Measurements from ENCODE around the gene FLT4.
"Not testable (repeated sequence)": the region's sequence is repeated elsewhere in the genome, so short reads cannot be mapped to it uniquely, and the experiment has no call there.

FLT4 gene

GRCh38 chr5:180649297-180650039 lies at the start of gene FLT4:
Gene FLT4 (minus strand): TSS chr5:180649600. CDS start chr5:180649545, 55 bp downstream.
- no peak within 1 kb of the TSS for H3K27ac ChIP-seq (ENCODE audit: low read depth, low read length)

GRCh38 chr5:180699042-180699441 lies 49.6 kb upstream of the FLT4 start:
- no peak overlapping the region for H3K9ac ChIP-seq (ENCODE audit: low read depth in 1 of 2, low read length in 2 of 2)
- H3K27me3 ChIP-seq (ENCODE audit: control insufficient read depth in 1 of 2, insufficient read depth in 2 of 2, low read length in 2 of 2) = no peaks in the 10 kb centered on the region
- no peak overlapping the region for H3K4me3 ChIP-seq (ENCODE audit: low read depth in 1 of 2, low read length in 2 of 2)
- no peaks in the 10 kb centered on the region for H3K4me1 ChIP-seq (ENCODE audit: control insufficient read depth in 1 of 2, insufficient read depth in 2 of 2, low read length in 2 of 2)
- no peak overlapping the region for H3K27ac ChIP-seq (ENCODE audit: low read depth, low read length)
- H3K36me3 ChIP-seq (ENCODE audit: control insufficient read depth in 1 of 2, insufficient read depth in 2 of 2, low read length in 2 of 2) = no peaks in the 10 kb centered on the region
- H3K9me3 ChIP-seq (ENCODE audit: control insufficient read depth in 1 of 2, low read length in 2 of 2) = peaks cover 0 to 4% of the 10 kb centered on the region in 2 donors

More at GRCh38 chr5:180649297-180650039, at the start of gene FLT4:
- H3K36me3 ChIP-seq (ENCODE audit: control insufficient read depth in 1 of 2, insufficient read depth in 2 of 2, low read length in 2 of 2) = no peaks in the 10 kb centered on the region
- H3K4me3 ChIP-seq (ENCODE audit: low read depth in 1 of 2, low read length in 2 of 2) = no peak within 1 kb of the TSS
- H3K9me3 ChIP-seq (ENCODE audit: control insufficient read depth in 1 of 2, low read length in 2 of 2) = no peaks in the 10 kb centered on the region
- H3K4me1 ChIP-seq (ENCODE audit: control insufficient read depth in 1 of 2, insufficient read depth in 2 of 2, low read length in 2 of 2) = no peaks in the 10 kb centered on the region
- no peak within 1 kb of the TSS for H3K9ac ChIP-seq (ENCODE audit: low read depth in 1 of 2, low read length in 2 of 2)
- peaks cover 26 to 29% of the 10 kb centered on the region in 2 donors for H3K27me3 ChIP-seq (ENCODE audit: control insufficient read depth in 1 of 2, insufficient read depth in 2 of 2, low read length in 2 of 2)

GRCh38 chr5:180696116-180696515 lies 46.7 kb upstream of the FLT4 start:
- Histone ChIP-seq H3K4me1 (ENCODE audit: control insufficient read depth in 1 of 2, insufficient read depth in 2 of 2, low read length in 2 of 2) (no peaks in the 10 kb centered on the region), H3K9ac (ENCODE audit: low read depth in 1 of 2, low read length in 2 of 2) (no peak overlapping the region), H3K4me3 (ENCODE audit: low read depth in 1 of 2, low read length in 2 of 2) (no peak overlapping the region), H3K9me3 (ENCODE audit: control insufficient read depth in 1 of 2, low read length in 2 of 2) (peaks cover 0 to 4% of the 10 kb centered on the region in 2 donors), H3K27ac (ENCODE audit: low read depth, low read length) (no peak overlapping the region), H3K36me3 (ENCODE audit: control insufficient read depth in 1 of 2, insufficient read depth in 2 of 2, low read length in 2 of 2) (no peaks in the 10 kb centered on the region), H3K27me3 (ENCODE audit: control insufficient read depth in 1 of 2, insufficient read depth in 2 of 2, low read length in 2 of 2) (peaks cover 5 to 9% of the 10 kb centered on the region in 2 donors)

- Histone ChIP-seq H3K9me3 (ENCODE audit: control insufficient read depth in 1 of 2, low read length in 2 of 2) (peaks cover 0 to 4% of the 10 kb centered on the region in 2 donors), H3K4me1 (ENCODE audit: control insufficient read depth in 1 of 2, insufficient read depth in 2 of 2, low read length in 2 of 2) (no peaks in the 10 kb centered on the region), H3K27ac (ENCODE audit: low read depth, low read length) (no peak overlapping the region), H3K27me3 (ENCODE audit: control insufficient read depth in 1 of 2, insufficient read depth in 2 of 2, low read length in 2 of 2) (peaks cover 6 to 16% of the 10 kb centered on the region in 2 donors), H3K36me3 (ENCODE audit: control insufficient read depth in 1 of 2, insufficient read depth in 2 of 2, low read length in 2 of 2) (no peaks in the 10 kb centered on the region), H3K4me3 (ENCODE audit: low read depth in 1 of 2, low read length in 2 of 2) (no peak overlapping the region), H3K9ac (ENCODE audit: low read depth in 1 of 2, low read length in 2 of 2) (no peak overlapping the region)
Observed at GRCh38 chr5:180692429-180692828, 43.0 kb upstream of the FLT4 start.

- H3K9ac ChIP-seq (ENCODE audit: low read depth in 1 of 2, low read length in 2 of 2) = no peak overlapping the region
- peaks cover 0 to 3% of the 10 kb centered on the region in 2 donors for H3K9me3 ChIP-seq (ENCODE audit: control insufficient read depth in 1 of 2, low read length in 2 of 2)
- H3K27me3 ChIP-seq (ENCODE audit: control insufficient read depth in 1 of 2, insufficient read depth in 2 of 2, low read length in 2 of 2) = peaks cover 6 to 16% of the 10 kb centered on the region in 2 donors
- no peaks in the 10 kb centered on the region for H3K4me1 ChIP-seq (ENCODE audit: control insufficient read depth in 1 of 2, insufficient read depth in 2 of 2, low read length in 2 of 2)
- H3K36me3 ChIP-seq (ENCODE audit: control insufficient read depth in 1 of 2, insufficient read depth in 2 of 2, low read length in 2 of 2) = no peaks in the 10 kb centered on the region
- H3K4me3 ChIP-seq (ENCODE audit: low read depth in 1 of 2, low read length in 2 of 2) = no peak overlapping the region
- no peak overlapping the region for H3K27ac ChIP-seq (ENCODE audit: low read depth, low read length)
Observed at GRCh38 chr5:180691046-180691445, 41.6 kb upstream of the FLT4 start.

- H3K27ac ChIP-seq (ENCODE audit: low read depth, low read length) = no peak overlapping the region
- no peak overlapping the region for H3K9ac ChIP-seq (ENCODE audit: low read depth in 1 of 2, low read length in 2 of 2)
- H3K4me3 ChIP-seq (ENCODE audit: low read depth in 1 of 2, low read length in 2 of 2) = no peak overlapping the region
- H3K27me3 ChIP-seq (ENCODE audit: control insufficient read depth in 1 of 2, insufficient read depth in 2 of 2, low read length in 2 of 2) = peaks cover 6 to 16% of the 10 kb centered on the region in 2 donors
- no peaks in the 10 kb centered on the region for H3K4me1 ChIP-seq (ENCODE audit: control insufficient read depth in 1 of 2, insufficient read depth in 2 of 2, low read length in 2 of 2)
- H3K36me3 ChIP-seq (ENCODE audit: control insufficient read depth in 1 of 2, insufficient read depth in 2 of 2, low read length in 2 of 2) = no peaks in the 10 kb centered on the region
- no peaks in the 10 kb centered on the region for H3K9me3 ChIP-seq (ENCODE audit: control insufficient read depth in 1 of 2, low read length in 2 of 2)
Observed at GRCh38 chr5:180690562-180690961, 41.2 kb upstream of the FLT4 start.

- Histone ChIP-seq H3K27ac (ENCODE audit: low read depth, low read length) (no peak overlapping the region), H3K36me3 (ENCODE audit: control insufficient read depth in 1 of 2, insufficient read depth in 2 of 2, low read length in 2 of 2) (no peaks in the 10 kb centered on the region), H3K27me3 (ENCODE audit: control insufficient read depth in 1 of 2, insufficient read depth in 2 of 2, low read length in 2 of 2) (peaks cover 7 to 16% of the 10 kb centered on the region in 2 donors), H3K4me1 (ENCODE audit: control insufficient read depth in 1 of 2, insufficient read depth in 2 of 2, low read length in 2 of 2) (no peaks in the 10 kb centered on the region), H3K9ac (ENCODE audit: low read depth in 1 of 2, low read length in 2 of 2) (no peak overlapping the region), H3K9me3 (ENCODE audit: control insufficient read depth in 1 of 2, low read length in 2 of 2) (no peaks in the 10 kb centered on the region), H3K4me3 (ENCODE audit: low read depth in 1 of 2, low read length in 2 of 2) (no peak overlapping the region)
Observed at GRCh38 chr5:180689775-180690174, 40.4 kb upstream of the FLT4 start.

GRCh38 chr5:180689071-180689694 lies 39.8 kb upstream of the FLT4 start:
- H3K27ac ChIP-seq (ENCODE audit: low read depth, low read length) = no peak overlapping the region
- H3K36me3 ChIP-seq (ENCODE audit: control insufficient read depth in 1 of 2, insufficient read depth in 2 of 2, low read length in 2 of 2) = no peaks in the 10 kb centered on the region
- H3K4me1 ChIP-seq (ENCODE audit: control insufficient read depth in 1 of 2, insufficient read depth in 2 of 2, low read length in 2 of 2) = no peaks in the 10 kb centered on the region
- H3K9ac ChIP-seq (ENCODE audit: low read depth in 1 of 2, low read length in 2 of 2) = no peak overlapping the region
- no peak overlapping the region for H3K4me3 ChIP-seq (ENCODE audit: low read depth in 1 of 2, low read length in 2 of 2)
- no peaks in the 10 kb centered on the region for H3K9me3 ChIP-seq (ENCODE audit: control insufficient read depth in 1 of 2, low read length in 2 of 2)
- H3K27me3 ChIP-seq (ENCODE audit: control insufficient read depth in 1 of 2, insufficient read depth in 2 of 2, low read length in 2 of 2) = peaks cover 13 to 16% of the 10 kb centered on the region in 2 donors

GRCh38 chr5:180688330-180689070 lies 39.1 kb upstream of the FLT4 start:
- Histone ChIP-seq H3K4me1 (ENCODE audit: control insufficient read depth in 1 of 2, insufficient read depth in 2 of 2, low read length in 2 of 2) (no peaks in the 10 kb centered on the region), H3K9me3 (ENCODE audit: control insufficient read depth in 1 of 2, low read length in 2 of 2) (no peaks in the 10 kb centered on the region), H3K4me3 (ENCODE audit: low read depth in 1 of 2, low read length in 2 of 2) (no peak overlapping the region), H3K36me3 (ENCODE audit: control insufficient read depth in 1 of 2, insufficient read depth in 2 of 2, low read length in 2 of 2) (no peaks in the 10 kb centered on the region), H3K27ac (ENCODE audit: low read depth, low read length) (no peak overlapping the region), H3K9ac (ENCODE audit: low read depth in 1 of 2, low read length in 2 of 2) (no peak overlapping the region), H3K27me3 (ENCODE audit: control insufficient read depth in 1 of 2, insufficient read depth in 2 of 2, low read length in 2 of 2) (peaks cover 15 to 16% of the 10 kb centered on the region in 2 donors)

GRCh38 chr5:180686799-180687198 lies 37.4 kb upstream of the FLT4 start:
- not testable (repeated sequence) for H3K4me3 ChIP-seq (ENCODE audit: low read depth in 1 of 2, low read length in 2 of 2); H3K9ac ChIP-seq (ENCODE audit: low read depth in 1 of 2, low read length in 2 of 2); H3K36me3 ChIP-seq (ENCODE audit: control insufficient read depth in 1 of 2, insufficient read depth in 2 of 2, low read length in 2 of 2); H3K27ac ChIP-seq (ENCODE audit: low read depth, low read length); H3K9me3 ChIP-seq (ENCODE audit: control insufficient read depth in 1 of 2, low read length in 2 of 2); H3K4me1 ChIP-seq (ENCODE audit: control insufficient read depth in 1 of 2, insufficient read depth in 2 of 2, low read length in 2 of 2)
- H3K27me3 ChIP-seq (ENCODE audit: control insufficient read depth in 1 of 2, insufficient read depth in 2 of 2, low read length in 2 of 2) = peaks cover 12 to 15% of the 10 kb centered on the region in 2 donors
